Keratinocyte (primary cell): Measurements from ENCODE around the gene QRICH1. TPM values are rescaled to one million over a fixed set of nuclear protein-coding genes. Genes with fewer than 3 reads are reported as not detected.

Source experiments
- DNase-seq: peaks from one replicate; pipeline ENCODE4 v3.0.0-alpha.2; 2011; ENCODE audit warnings: low read depth, missing footprints, low spot score
- FAIRE-seq: peaks from 2 replicates; lab custom pipeline; 2011; peaks lifted over from hg19 to GRCh38; lab: Jason Lieb, UNC
- H2AFZ ChIP-seq: 2 replicates; pipeline ENCODE4 v1.6.0; 2012; ENCODE audit warnings: low read length, control low read depth, inconsistent platforms; ENCODE audit not compliant: control insufficient read depth
- H3K27ac ChIP-seq: 2 replicates; pipeline ENCODE4 v1.5.1; 2011; ENCODE audit warnings: low read length; ENCODE audit not compliant: control insufficient read depth, insufficient read depth
- H3K27me3 ChIP-seq: 3 replicates; pipeline ENCODE4 v1.6.0; 2011; ENCODE audit warnings: low read length; ENCODE audit not compliant: control insufficient read depth, insufficient read depth; ENCODE audit errors: extremely low read depth
- H3K36me3 ChIP-seq, 2 experiments: 2 replicates in 1 of 2; 3 replicates in 1 of 2; pipeline ENCODE4 v1.5.1; 2011; ENCODE audit warnings: low read length in 2 of 2, mild to moderate bottlenecking in 1 of 2; ENCODE audit not compliant: control insufficient read depth in 2 of 2, insufficient read depth in 2 of 2; ENCODE audit errors: extremely low read depth in 1 of 2
- H3K4me1 ChIP-seq: 3 replicates; pipeline ENCODE4 v1.5.1; 2011; ENCODE audit warnings: low read length; ENCODE audit not compliant: control insufficient read depth, insufficient read depth; ENCODE audit errors: extremely low read depth
- H3K4me2 ChIP-seq: 3 replicates; pipeline ENCODE4 v1.6.0; 2011; ENCODE audit warnings: low read depth, low read length; ENCODE audit not compliant: control insufficient read depth, insufficient read depth; ENCODE audit errors: extremely low read depth
- H3K4me3 ChIP-seq, 3 experiments: fragments of 200-600 bp in 1 of 3; sonication (generic) in 1 of 3; 2 replicates in 2 of 3; 3 replicates in 1 of 3; pipeline ENCODE4 v1.5.1; 2011 to 2016; ENCODE audit warnings: low read length in 3 of 3, mild to moderate bottlenecking in 3 of 3, control low read depth in 2 of 3, inconsistent platforms in 1 of 3, low read depth in 1 of 3, mixed read lengths in 1 of 3, mixed run types in 1 of 3, moderate library complexity in 1 of 3; ENCODE audit not compliant: control insufficient read depth in 2 of 3, insufficient read depth in 2 of 3; ENCODE audit errors: extremely low read depth in 1 of 3
- H3K79me2 ChIP-seq: 2 replicates; pipeline ENCODE4 v1.6.0; 2012; ENCODE audit warnings: low read length; ENCODE audit not compliant: control insufficient read depth, insufficient read depth
- H3K9ac ChIP-seq: 3 replicates; pipeline ENCODE4 v1.6.0; 2011; ENCODE audit warnings: low read length; ENCODE audit not compliant: control insufficient read depth, insufficient read depth; ENCODE audit errors: extremely low read depth
- H3K9me1 ChIP-seq: 3 replicates; pipeline ENCODE4 v1.6.0; 2011; ENCODE audit warnings: low read length; ENCODE audit not compliant: control insufficient read depth, insufficient read depth; ENCODE audit errors: extremely low read depth
- H3K9me3 ChIP-seq: 2 replicates; pipeline ENCODE4 v1.5.1; 2012; ENCODE audit warnings: low read depth, low read length; ENCODE audit not compliant: control insufficient read depth
- H4K20me1 ChIP-seq: 3 replicates; pipeline ENCODE4 v1.6.0; 2011; ENCODE audit warnings: low read length; ENCODE audit not compliant: control insufficient read depth, insufficient read depth; ENCODE audit errors: extremely low read depth
- CTCF ChIP-seq, 3 experiments: IDR thresholded peaks in 1 of 3; conservative IDR thresholded peaks in 1 of 3; optimal IDR thresholded peaks in 1 of 3; 2 replicates in 2 of 3; 3 replicates in 1 of 3; pipeline versions ENCODE3 to v1.5.1; 2011; ENCODE audit warnings: low read length in 3 of 3, mild to moderate bottlenecking in 3 of 3, moderate library complexity in 2 of 3, control low read depth in 1 of 3, inconsistent platforms in 1 of 3; ENCODE audit not compliant: insufficient read depth in 2 of 3; ENCODE audit errors: extremely low read depth in 1 of 3
- EZH2 ChIP-seq: IDR thresholded peaks from one replicate; pipeline ENCODE4 v1.6.1; 2012; ENCODE audit warnings: inconsistent platforms, mild to moderate bottlenecking, low read length, moderate library complexity
- dilution Hi-C: fragments of 300-500 bp; cut with MboI; formaldehyde crosslinking; loops from one replicate; pipeline ENCODE4 v1.7.0; 2020; ENCODE audit warnings: low sequenced_read_pairs; ENCODE audit not compliant: extremely low pct_ligation_motif_present
- polyA plus RNA-seq, 5 experiments: library from polyadenylated mRNA; depleted of rRNA in 3 of 5; stranded (reverse) in 3 of 5; stranded (forward) in 1 of 5; unstranded in 1 of 5; fragments of >200 nt; gene quantifications; 1 replicate in 1 of 5; 2 replicates in 3 of 5; 3 replicates in 1 of 5; pipeline versions ENCODE4 v1.2.1 to v1.2.3, GENCODE V29; 2011 to 2012; ENCODE audit warnings: missing spikeins in 2 of 5, low read depth in 1 of 5, low replicate concordance in 1 of 5

QRICH1 gene
- polyA plus RNA-seq, 1 donor (not counting 4 experiments of a cell fraction or from before 2014, with no cell fraction given): 60.4 TPM

DNA sequence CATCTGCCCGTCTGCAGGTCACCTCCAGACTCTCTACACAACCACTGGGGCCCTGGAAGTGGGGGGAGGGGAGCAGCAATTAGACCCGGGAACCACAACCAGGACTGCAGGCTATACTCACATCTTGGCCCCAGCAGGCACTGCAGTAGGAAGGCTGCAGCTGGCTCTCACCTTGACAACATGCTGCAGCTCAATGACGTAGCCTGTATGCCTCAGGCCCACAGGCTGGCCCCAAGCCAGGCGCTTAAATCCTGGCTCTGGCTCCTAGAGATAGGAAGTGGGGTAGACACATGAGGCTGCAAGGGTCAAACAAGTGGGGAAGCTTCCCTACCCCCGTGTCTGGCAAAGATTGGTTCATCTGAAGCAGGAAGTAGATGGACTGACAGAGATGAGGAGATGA lies 4.6 kb upstream of the QRICH1 start:
- peaks cover 39 to 42% of the 10 kb centered on the region in 2 experiments for H3K36me3 ChIP-seq
- peaks cover 6% of the 10 kb centered on the region for H3K79me2 ChIP-seq
- no peak overlapping the region for H3K27ac ChIP-seq
- no peaks in the 10 kb centered on the region for H3K27me3 ChIP-seq
- no peaks in the 10 kb centered on the region for H3K9me1 ChIP-seq
- no peaks in the 10 kb centered on the region for H4K20me1 ChIP-seq
- no peak for FAIRE-seq
- TF ChIP-seq CTCF (optimal IDR thresholded peaks at IDR 0.05 in 1 of 3, IDR thresholded peaks at IDR 0.05 in 1 of 3, conservative IDR thresholded peaks at IDR 0.05 in 1 of 3; ENCODE audit: extremely low read depth in 1 of 3, insufficient read depth in 2 of 3, low read length in 3 of 3) (no peak), EZH2 (no peak)
- no peak overlapping the region for H3K4me3 ChIP-seq
- H2AFZ ChIP-seq: no peak overlapping the region
- dilution Hi-C loops: no loop called here
- DNase-seq: no peak
- H3K9ac ChIP-seq: no peak overlapping the region
- H3K4me1 ChIP-seq: peaks cover 6% of the 10 kb centered on the region
- H3K4me2 ChIP-seq: no peak overlapping the region
- no peaks in the 10 kb centered on the region for H3K9me3 ChIP-seq

DNA sequence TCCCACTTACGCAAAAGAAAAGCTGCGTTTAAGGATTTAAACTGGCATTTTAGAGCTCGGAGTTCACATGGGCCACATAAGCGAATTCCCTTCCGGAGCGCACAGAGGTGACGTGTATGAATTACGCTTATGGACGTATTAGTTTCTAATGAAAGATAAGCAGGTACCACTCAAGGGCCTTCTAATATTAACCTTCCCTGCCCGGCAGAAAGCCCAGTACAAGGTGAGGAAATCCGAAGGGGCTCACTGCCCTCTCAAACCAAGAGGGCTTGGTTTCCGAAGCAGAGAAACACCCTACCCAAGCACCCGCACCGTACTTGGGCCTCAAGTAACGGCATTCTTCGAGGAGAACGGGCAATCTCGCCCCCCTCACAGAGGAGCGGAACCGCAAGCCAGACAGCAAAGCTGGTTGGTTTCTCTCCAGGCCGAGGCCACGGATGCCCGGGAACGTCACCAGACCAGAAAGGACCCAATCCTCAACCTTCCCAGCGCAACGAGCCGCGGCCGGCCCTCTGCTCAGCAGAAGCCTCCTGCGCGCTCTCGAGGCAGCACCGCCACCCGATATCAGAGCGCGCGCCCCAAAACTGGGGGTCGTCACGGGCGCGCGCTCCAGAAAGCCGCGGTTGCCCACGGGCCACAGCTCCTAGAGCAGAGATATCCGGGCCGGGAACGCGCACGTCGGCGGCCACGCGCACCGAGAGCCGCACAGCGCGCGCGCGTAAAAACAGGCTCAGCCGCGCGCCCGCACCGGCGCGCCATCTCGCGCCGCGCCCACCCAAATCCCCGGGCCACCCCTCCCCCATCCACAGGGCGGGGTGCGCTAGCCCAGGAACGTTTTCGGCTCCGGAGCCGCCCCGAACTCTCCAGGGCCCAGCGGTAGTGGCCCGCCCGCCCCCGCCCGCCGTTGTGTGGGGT lies 676 bp downstream of the QRICH1 start:
- peak; percentile 45 for DNase-seq
- peak overlapping the region; percentile 58 to 96 (median 80) for H3K4me3 ChIP-seq
- H3K9me1 ChIP-seq: no peaks in the 10 kb centered on the region
- peaks cover 51% of the 10 kb centered on the region for H3K79me2 ChIP-seq
- no peaks in the 10 kb centered on the region for H3K9me3 ChIP-seq
- H3K4me1 ChIP-seq: peaks cover 13% of the 10 kb centered on the region
- peaks cover 9 to 19% of the 10 kb centered on the region in 2 experiments for H3K36me3 ChIP-seq
- peak overlapping the region; percentile 92 for H3K4me2 ChIP-seq
- no peaks in the 10 kb centered on the region for H3K27me3 ChIP-seq
- dilution Hi-C loops: no loop called here
- no peaks in the 10 kb centered on the region for H4K20me1 ChIP-seq
- FAIRE-seq: no peak
- H3K27ac ChIP-seq: peak overlapping the region; percentile 86
- TF ChIP-seq CTCF (optimal IDR thresholded peaks at IDR 0.05 in 1 of 3, IDR thresholded peaks at IDR 0.05 in 1 of 3, conservative IDR thresholded peaks at IDR 0.05 in 1 of 3; ENCODE audit: extremely low read depth in 1 of 3, insufficient read depth in 2 of 3, low read length in 3 of 3) (no peak), EZH2 (no peak)
- peak overlapping the region; percentile 94 for H3K9ac ChIP-seq
- peak overlapping the region; percentile 1 for H2AFZ ChIP-seq
